Lower leg skin (tissue), 3 donors: ENCODE data around the gene ANKMY2.

Experiments used
- CTCF ChIP-seq, 3 donors: fragments of 450-650 bp; IDR thresholded peaks; one replicate each; pipeline ENCODE4 v1.5.1; 2016; ENCODE audit warnings: antibody characterized with exemption in 3 of 3, mild to moderate bottlenecking in 3 of 3, moderate library complexity in 2 of 3
- POLR2A ChIP-seq, 2 donors: fragments of 450-650 bp; IDR thresholded peaks; one replicate each; pipeline ENCODE4 v1.6.1; 2016 to 2017; ENCODE audit warnings: antibody characterized with exemption in 2 of 2, mild to moderate bottlenecking in 1 of 2, moderate library complexity in 1 of 2

- TF ChIP-seq CTCF (IDR thresholded peaks at IDR 0.05) = no peak
- no peak for TF ChIP-seq POLR2A (IDR thresholded peaks at IDR 0.05)
These were observed 11.2 kb downstream of the ANKMY2 start for GRCh38 chr7:16634271-16634738.
